ENCODE measurements around the gene EPM2A.

DNA sequence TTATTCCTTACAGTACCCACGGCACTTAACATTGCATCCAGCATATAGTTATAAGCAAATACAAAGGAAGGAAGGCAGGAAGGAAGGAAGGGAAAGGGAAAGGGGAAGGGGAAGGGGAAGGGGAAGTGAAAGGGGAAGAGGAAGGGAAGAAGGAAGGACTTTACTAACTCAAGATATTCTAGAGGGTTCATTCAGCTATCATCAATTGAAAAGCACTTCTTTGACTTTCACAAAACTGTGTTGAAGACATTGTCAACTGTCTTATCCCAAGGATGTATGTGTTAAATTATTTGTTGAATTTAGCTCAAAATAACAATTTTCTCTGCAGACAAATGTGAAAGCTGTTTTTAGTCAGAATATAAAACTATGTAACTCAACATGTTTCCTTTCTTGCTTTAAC is 87.7 kb downstream of the EPM2A start:
- TF ChIP-seq, protein P1, sequence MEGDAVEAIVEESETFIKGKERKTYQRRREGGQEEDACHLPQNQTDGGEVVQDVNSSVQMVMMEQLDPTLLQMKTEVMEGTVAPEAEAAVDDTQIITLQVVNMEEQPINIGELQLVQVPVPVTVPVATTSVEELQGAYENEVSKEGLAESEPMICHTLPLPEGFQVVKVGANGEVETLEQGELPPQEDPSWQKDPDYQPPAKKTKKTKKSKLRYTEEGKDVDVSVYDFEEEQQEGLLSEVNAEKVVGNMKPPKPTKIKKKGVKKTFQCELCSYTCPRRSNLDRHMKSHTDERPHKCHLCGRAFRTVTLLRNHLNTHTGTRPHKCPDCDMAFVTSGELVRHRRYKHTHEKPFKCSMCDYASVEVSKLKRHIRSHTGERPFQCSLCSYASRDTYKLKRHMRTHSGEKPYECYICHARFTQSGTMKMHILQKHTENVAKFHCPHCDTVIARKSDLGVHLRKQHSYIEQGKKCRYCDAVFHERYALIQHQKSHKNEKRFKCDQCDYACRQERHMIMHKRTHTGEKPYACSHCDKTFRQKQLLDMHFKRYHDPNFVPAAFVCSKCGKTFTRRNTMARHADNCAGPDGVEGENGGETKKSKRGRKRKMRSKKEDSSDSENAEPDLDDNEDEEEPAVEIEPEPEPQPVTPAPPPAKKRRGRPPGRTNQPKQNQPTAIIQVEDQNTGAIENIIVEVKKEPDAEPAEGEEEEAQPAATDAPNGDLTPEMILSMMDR (IDR thresholded peaks at IDR 0.05; ENCODE audit: extremely low read depth in 1 of 2, insufficient read depth in 1 of 2, low read depth in 1 of 2, low read length in 2 of 2): no peak
- TF ChIP-seq POLR2AphosphoS5 (IDR thresholded peaks at IDR 0.05; ENCODE audit: insufficient read depth, low read depth, low read length) (no peak), POLR2A (IDR thresholded peaks at IDR 0.05; ENCODE audit: low read depth, low read length) (no peak), EZH2 (IDR thresholded peaks at IDR 0.05; ENCODE audit: borderline replicate concordance, low read depth, low read length, severe bottlenecking) (no peak), FOS (IDR thresholded peaks at IDR 0.05; ENCODE audit: borderline replicate concordance, insufficient read depth, low read length) (no peak), MYC (IDR thresholded peaks at IDR 0.05; ENCODE audit: low read depth, low read length) (no peak)
